Measurements from ENCODE around the gene SLC25A23.

Gene SLC25A23

GRCh38 chr19:6424939-6425731 is 34.5 kb downstream of the SLC25A23 start:
- peak; percentile 100 for DNase-seq (ENCODE audit: low read depth)

DNA sequence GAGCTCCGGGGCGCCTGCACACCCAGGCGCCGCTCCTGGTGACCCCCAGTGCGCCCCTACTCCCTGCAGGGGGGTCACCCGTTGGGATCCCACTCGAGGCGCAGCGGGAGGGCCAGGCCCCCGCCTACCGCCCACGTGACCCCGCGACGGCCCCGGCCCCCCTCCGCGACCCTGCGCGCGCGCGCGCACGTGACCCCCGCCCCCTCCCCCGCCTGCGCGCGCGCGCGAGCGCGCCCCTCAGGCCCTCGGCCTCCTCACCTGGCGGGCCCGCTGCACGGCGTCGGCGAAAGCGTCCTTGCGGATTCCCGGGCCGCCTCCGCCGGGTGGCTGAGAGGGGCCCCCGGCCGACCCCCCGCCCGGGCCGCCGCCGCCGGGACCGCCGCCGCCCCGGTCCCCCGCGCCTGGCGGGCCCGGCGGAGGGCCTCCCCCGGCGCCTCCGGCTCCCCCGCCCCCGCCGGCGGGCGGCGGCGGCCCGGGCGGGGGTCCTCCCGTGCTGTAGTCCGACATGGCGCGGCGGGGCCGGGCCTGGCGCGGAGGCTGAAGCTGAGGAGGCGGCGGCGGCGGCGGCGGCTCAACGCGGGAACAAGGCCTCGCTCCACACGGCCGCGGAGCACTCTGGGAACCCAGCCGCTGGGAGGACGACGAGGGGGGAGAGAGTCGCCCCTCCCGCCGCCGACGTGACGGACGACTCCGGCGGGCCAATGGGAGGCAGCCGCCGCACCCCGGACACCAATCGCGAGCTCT is 35.2 kb downstream of the SLC25A23 start, which contains the start of gene KHSRP:
TSS of gene KHSRP (minus strand) at position 617 of the 744 bp plus-strand sequence. CDS start at position 507, 110 bp downstream.
- no peak for DNase-seq (ENCODE audit: low read depth)

GRCh38 chr19:6423499-6424194 is 35.9 kb downstream of the SLC25A23 start:
- no peak for DNase-seq (ENCODE audit: low read depth)

- no peak for DNase-seq (ENCODE audit: low read depth)
Observed at GRCh38 chr19:6421075-6422014, 38.2 kb downstream of the SLC25A23 start.

DNA sequence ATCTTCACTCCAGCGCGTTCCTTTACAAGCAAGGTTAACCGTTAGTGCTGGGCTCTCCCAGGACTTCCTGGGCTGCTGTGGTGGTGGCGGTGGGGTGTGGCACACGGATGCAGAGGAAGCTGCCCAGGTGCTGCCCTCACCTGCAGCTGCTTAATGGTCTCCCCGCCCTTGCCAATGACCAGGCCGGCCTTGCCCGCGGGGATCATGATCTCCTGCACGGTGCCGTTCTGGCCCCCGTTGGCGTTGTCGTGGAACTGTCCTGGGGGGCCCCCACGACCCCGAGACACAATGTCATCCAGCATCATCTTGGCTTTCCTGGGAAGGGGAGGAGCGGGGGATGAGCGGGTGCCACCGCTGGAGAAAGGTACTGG is 41.0 kb downstream of the SLC25A23 start:
- no peak for DNase-seq (ENCODE audit: low read depth)

DNA sequence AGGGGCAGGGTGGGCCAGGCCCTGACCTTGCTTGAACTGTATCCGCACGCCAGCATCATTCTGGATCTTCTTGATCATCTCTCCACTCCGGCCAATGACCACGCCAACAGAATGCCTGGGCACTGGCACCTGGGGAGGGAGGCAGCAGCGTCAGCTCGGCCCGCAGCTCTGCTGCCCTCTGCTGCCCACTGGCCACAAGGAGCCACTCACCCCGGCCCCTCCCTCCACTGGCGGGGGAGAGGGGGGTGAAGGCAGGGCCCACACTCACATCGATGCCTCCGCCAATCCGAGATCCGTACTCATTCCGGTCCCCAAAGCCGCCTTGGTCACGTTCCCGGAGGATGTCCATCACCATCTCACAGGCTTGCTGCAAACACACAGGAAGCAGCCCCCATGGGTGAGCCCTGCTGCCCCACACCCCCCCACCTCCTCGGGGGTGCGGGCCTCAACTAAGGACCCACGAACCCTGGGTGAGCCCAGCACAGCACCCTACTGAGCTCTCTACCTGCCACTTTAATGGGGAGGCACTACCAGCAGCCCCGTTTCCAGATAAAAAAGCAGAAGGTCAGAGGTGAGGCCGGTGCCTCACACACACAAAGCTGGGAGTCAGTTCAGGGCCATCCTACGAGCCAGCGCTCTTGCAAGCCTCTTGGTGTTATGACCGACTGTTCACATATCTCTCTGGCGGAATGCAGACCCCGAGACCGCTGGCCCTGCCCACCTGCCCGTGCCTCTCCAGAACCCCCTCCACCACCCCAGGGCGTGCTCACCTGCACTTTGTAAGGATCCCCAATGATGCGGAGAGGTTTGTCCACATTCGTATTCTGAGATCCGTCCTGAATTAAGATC is 41.7 kb downstream of the SLC25A23 start:
- no peak for DNase-seq (ENCODE audit: low read depth)

- DNase-seq (ENCODE audit: low read depth): no peak
Observed at GRCh38 chr19:6416658-6417405, 42.8 kb downstream of the SLC25A23 start.

GRCh38 chr19:6415591-6416190 is 43.9 kb downstream of the SLC25A23 start:
- no peak for DNase-seq (ENCODE audit: low read depth)

- no peak for DNase-seq (ENCODE audit: low read depth)
Observed at GRCh38 chr19:6414793-6415590, 44.6 kb downstream of the SLC25A23 start.

- DNase-seq (ENCODE audit: low read depth): no peak
Observed at GRCh38 chr19:6413721-6414643, 45.6 kb downstream of the SLC25A23 start.

DNA sequence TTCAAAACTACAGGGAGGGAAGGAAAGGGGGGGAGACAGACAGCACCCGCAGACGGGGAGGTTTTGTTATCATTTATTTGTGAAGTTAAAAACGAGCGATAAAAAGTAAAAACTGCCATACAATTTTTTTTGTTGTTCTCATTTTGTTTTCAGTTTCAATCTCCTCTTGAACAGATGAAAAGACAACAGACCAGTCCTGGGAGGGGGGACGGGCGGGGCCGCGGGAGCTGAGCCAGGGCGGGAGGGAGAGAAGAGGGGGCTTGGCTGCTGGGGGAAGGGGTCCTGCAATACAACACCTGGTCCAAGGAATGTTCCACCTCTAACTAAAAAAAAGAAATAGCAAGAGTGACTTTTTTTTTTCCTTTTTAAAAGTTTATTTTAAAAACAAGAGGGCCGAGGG is 46.3 kb downstream of the SLC25A23 start:
- DNase-seq (ENCODE audit: low read depth): no peak

- DNase-seq (ENCODE audit: low read depth): no peak
Observed at GRCh38 chr19:6412447-6413091, 47.0 kb downstream of the SLC25A23 start.

DNA sequence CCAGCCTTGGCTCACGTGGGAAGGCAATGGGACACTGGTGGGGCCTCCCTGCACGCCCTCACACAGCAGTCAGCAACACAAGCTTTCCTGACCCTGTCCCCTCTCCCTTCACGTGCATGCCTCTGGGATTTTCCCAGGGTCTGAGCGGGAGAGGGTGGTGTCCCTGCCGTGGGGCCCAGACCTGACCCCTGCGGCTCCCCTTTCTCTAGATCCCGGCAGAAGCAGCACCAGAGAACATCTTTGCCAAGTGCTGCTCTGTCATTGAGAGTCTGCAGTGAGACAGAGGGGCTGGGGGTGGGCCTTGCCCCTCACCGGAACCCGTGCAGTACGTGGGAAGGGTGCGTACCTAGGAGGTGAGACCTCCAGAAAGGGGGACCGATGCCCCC is 47.5 kb downstream of the SLC25A23 start:
- DNase-seq (ENCODE audit: low read depth): no peak

- DNase-seq (ENCODE audit: low read depth): no peak
Observed at GRCh38 chr19:6409346-6409745, 50.2 kb downstream of the SLC25A23 start.

DNA sequence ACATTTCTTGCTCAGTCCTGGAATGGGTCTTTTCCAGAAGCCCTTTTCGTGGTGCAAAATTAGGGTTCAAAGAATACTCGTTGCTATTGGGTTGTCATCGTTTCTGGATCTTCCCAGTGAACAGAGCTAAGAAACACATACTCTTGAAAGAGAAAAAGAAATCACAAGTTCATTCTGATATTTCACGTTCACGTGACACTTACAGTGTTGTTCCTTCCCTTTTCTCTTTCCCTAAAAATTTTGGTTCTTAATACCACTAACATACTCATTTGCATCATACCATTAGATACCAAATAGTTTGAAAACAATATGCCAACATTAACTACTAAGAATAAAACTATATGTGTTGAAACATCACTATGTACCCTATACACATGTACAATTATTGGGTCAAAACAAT is 53.2 kb downstream of the SLC25A23 start:
- DNase-seq (ENCODE audit: low read depth): no peak

DNA sequence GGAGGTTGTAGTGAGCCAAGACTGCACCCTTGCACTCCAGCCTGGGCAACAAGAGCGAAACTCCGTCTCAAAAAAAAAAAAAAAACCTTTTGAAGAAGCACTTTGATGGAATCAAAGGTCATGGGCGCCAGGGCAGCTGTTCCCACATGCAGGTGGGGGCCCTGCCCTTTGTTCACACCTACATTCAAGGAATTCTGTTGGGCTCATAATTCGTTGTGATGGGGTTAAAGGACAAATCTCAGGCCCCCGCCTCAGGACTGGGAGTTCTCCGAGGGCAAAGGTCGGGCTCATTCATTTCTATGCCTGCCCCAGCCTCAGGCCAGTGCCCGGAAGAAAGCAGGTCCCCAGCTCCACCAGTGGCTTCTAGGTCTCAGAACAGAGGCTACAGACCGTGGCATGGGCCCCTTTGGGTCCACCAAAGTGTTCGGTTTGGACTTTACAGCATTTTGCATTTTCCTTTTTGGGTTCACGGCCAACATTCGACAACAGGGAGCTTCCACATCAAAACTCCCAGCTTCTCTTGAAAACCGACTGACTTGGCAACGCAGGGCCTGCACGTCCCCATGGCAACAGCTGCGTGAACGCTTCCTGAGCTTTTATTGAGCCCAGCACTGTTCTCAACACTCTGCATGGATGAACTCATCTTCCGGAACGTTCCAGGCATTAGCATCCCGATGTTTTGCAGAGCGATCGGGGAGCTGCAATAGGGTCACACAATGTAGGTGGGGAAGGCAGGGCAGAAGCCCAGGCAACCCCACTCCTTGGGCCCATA is 56.6 kb downstream of the SLC25A23 start:
- DNase-seq (ENCODE audit: low read depth): peak; percentile 36

Data from stromal cell of bone marrow (primary cell).